NCI-H446 treated with DMSO at 0.1 percent for 48 hours (cell line): ENCODE measurements around the gene AEBP2.
"Not testable (repeated sequence)": the region's sequence is repeated elsewhere in the genome, so short reads cannot be mapped to it uniquely, and the experiment has no call there.

Experiments used
- DNase-seq: peaks from one replicate; lab custom pipeline; 2025; lab: John Stamatoyannopoulos, UW

AEBP2 gene

GRCh38 chr12:19439059-19440018, at the start of gene AEBP2:
Gene AEBP2 (plus strand): TSS chr12:19439492. CDS start chr12:19439700, 208 bp downstream.
- DNase-seq, result peak; percentile 80

GRCh38 chr12:19390051-19390598, 49.2 kb upstream of the AEBP2 start:
- DNase-seq, result no peak

GRCh38 chr12:19392644-19393043, 46.6 kb upstream of the AEBP2 start:
- DNase-seq, result not testable (repeated sequence)

GRCh38 chr12:19394385-19394784, 44.9 kb upstream of the AEBP2 start:
- no peak for DNase-seq

- no peak for DNase-seq
These were observed 41.8 kb upstream of the AEBP2 start for GRCh38 chr12:19397534-19397933.

GRCh38 chr12:19398376-19399363, 40.6 kb upstream of the AEBP2 start:
- DNase-seq, result no peak

- not testable (repeated sequence) for DNase-seq
These were observed 38.5 kb upstream of the AEBP2 start for GRCh38 chr12:19400649-19401285.

GRCh38 chr12:19402211-19402610, 37.1 kb upstream of the AEBP2 start:
- no peak for DNase-seq

GRCh38 chr12:19402743-19403431, 36.4 kb upstream of the AEBP2 start:
- peak; percentile 36 for DNase-seq

GRCh38 chr12:19404242-19404880, 34.9 kb upstream of the AEBP2 start:
- no peak for DNase-seq

GRCh38 chr12:19409376-19409775, 29.9 kb upstream of the AEBP2 start:
- DNase-seq, result no peak

- DNase-seq, result peak; percentile 36
These were observed 29.1 kb upstream of the AEBP2 start for GRCh38 chr12:19410211-19410610.

GRCh38 chr12:19410629-19411185, 28.6 kb upstream of the AEBP2 start:
- DNase-seq, result no peak

- DNase-seq, result no peak
These were observed 27.8 kb upstream of the AEBP2 start for GRCh38 chr12:19411234-19412204.

GRCh38 chr12:19412844-19413243, 26.4 kb upstream of the AEBP2 start:
- no peak for DNase-seq

- not testable (repeated sequence) for DNase-seq
These were observed 25.7 kb upstream of the AEBP2 start for GRCh38 chr12:19413582-19413981.

- DNase-seq, result no peak
These were observed 23.7 kb upstream of the AEBP2 start for GRCh38 chr12:19415563-19415962.

GRCh38 chr12:19419086-19419485, 20.2 kb upstream of the AEBP2 start:
- DNase-seq, result no peak
